DOHH2 (cell line): ENCODE data around the gene FARP2.

Experiments used
- H3F3A ChIP-seq: fragments of 200-600 bp; sonication (generic), shearing (Covaris generic); 2 replicates; pipeline ENCODE4 v1.6.0; 2016; ENCODE audit warnings: antibody characterized with exemption, mild to moderate bottlenecking; ENCODE audit not compliant: control insufficient read depth, insufficient read depth
- H3K27ac ChIP-seq: fragments of 200-600 bp; sonication (generic); 2 replicates; pipeline ENCODE4 v1.5.1; 2014; ENCODE audit warnings: low read depth, mild to moderate bottlenecking, low read length, moderate library complexity
- H3K27me3 ChIP-seq: fragments of 200-600 bp; sonication (generic); 2 replicates; pipeline ENCODE4 v1.6.1; 2014; ENCODE audit warnings: mild to moderate bottlenecking, low read length, mixed read lengths; ENCODE audit not compliant: control insufficient read depth
- H3K36me3 ChIP-seq: fragments of 200-600 bp; sonication (generic); 2 replicates; pipeline ENCODE4 v1.6.1; 2014; ENCODE audit warnings: mild to moderate bottlenecking, low read length, moderate library complexity, mixed read lengths; ENCODE audit not compliant: control insufficient read depth
- H3K4me1 ChIP-seq: fragments of 200-600 bp; sonication (generic); 2 replicates; pipeline ENCODE4 v1.6.1; 2014; ENCODE audit warnings: mild to moderate bottlenecking, low read length, mixed read lengths; ENCODE audit not compliant: control insufficient read depth
- H3K4me2 ChIP-seq: fragments of 200-600 bp; sonication (generic); 2 replicates; pipeline ENCODE4 v1.6.0; 2014; ENCODE audit warnings: mild to moderate bottlenecking, low read length, moderate library complexity
- H3K4me3 ChIP-seq: fragments of 200-600 bp; sonication (generic); 2 replicates; pipeline ENCODE4 v1.5.1; 2014; ENCODE audit warnings: mild to moderate bottlenecking, low read length, mixed read lengths
- H3K79me2 ChIP-seq: fragments of 200-600 bp; sonication (generic); 2 replicates; pipeline ENCODE4 v1.6.1; 2014; ENCODE audit warnings: mild to moderate bottlenecking, low read length, mixed read lengths; ENCODE audit not compliant: control insufficient read depth
- H3K9me2 ChIP-seq: fragments of 200-600 bp; sonication (generic); replicated peaks from 2 replicates; pipeline ENCODE4 v1.6.1; 2014; ENCODE audit warnings: mild to moderate bottlenecking, low read length, mixed read lengths; ENCODE audit not compliant: control insufficient read depth
- H3K9me3 ChIP-seq: fragments of 200-600 bp; sonication (generic); 2 replicates; pipeline ENCODE4 v1.6.1; 2014; ENCODE audit warnings: antibody characterized with exemption, low read length, mixed read lengths; ENCODE audit not compliant: control insufficient read depth, insufficient read depth
- H4K20me1 ChIP-seq: fragments of 200-600 bp; sonication (generic); 2 replicates; pipeline ENCODE4 v1.6.0; 2014; ENCODE audit warnings: low read depth, mild to moderate bottlenecking, antibody characterized with exemption, low read length, moderate library complexity; ENCODE audit not compliant: control insufficient read depth, insufficient read depth
- EZH2phosphoT487 ChIP-seq: fragments of 200-600 bp; sonication (generic); IDR thresholded peaks from 2 replicates; pipeline ENCODE4 v1.6.1; 2017; ENCODE audit warnings: borderline replicate concordance, mild to moderate bottlenecking, antibody characterized with exemption, low read length, moderate library complexity, mixed read lengths
- TF ChIP-seq, protein P1 (sequence below): fragments of 200-600 bp; sonication (generic); IDR thresholded peaks from one replicate; pipeline ENCODE4 v1.5.1; 2014; ENCODE audit warnings: antibody characterized with exemption, mild to moderate bottlenecking, low read depth, low read length; ENCODE audit not compliant: poor library complexity, severe bottlenecking

Gene FARP2

GRCh38 chr2:241312082-241312481, 44.0 kb upstream of the FARP2 start:
- H3K4me1 ChIP-seq, result peaks cover 71% of the 10 kb centered on the region
- no peak for TF ChIP-seq EZH2phosphoT487
- H3K79me2 ChIP-seq, result peaks cover 96% of the 10 kb centered on the region
- H3K9me2 ChIP-seq, result no peaks in the 10 kb centered on the region
- peaks cover 34% of the 10 kb centered on the region for H3K36me3 ChIP-seq
- H3K4me3 ChIP-seq, result peak overlapping the region; percentile 57
- H3K27ac ChIP-seq, result no peak overlapping the region; the same call in 1 of the 2 replicates
- H4K20me1 ChIP-seq, result peaks cover 28% of the 10 kb centered on the region
- H3K9me3 ChIP-seq, result no peaks in the 10 kb centered on the region
- peaks cover 18% of the 10 kb centered on the region for H3F3A ChIP-seq
- H3K27me3 ChIP-seq, result no peaks in the 10 kb centered on the region
- H3K4me2 ChIP-seq, result peak overlapping the region; percentile 70

- Histone ChIP-seq H3K27me3 (no peaks in the 10 kb centered on the region), H3K4me1 (peaks cover 74% of the 10 kb centered on the region), H3F3A (peaks cover 18% of the 10 kb centered on the region), H4K20me1 (peaks cover 39% of the 10 kb centered on the region), H3K79me2 (peaks cover 96% of the 10 kb centered on the region), H3K4me2 (peak overlapping the region; percentile 91), H3K27ac (no peak overlapping the region), H3K4me3 (peak overlapping the region; percentile 87), H3K9me3 (no peaks in the 10 kb centered on the region), H3K36me3 (peaks cover 45% of the 10 kb centered on the region), H3K9me2 (no peaks in the 10 kb centered on the region)
- TF ChIP-seq EZH2phosphoT487, result no peak
- TF ChIP-seq, protein P1, sequence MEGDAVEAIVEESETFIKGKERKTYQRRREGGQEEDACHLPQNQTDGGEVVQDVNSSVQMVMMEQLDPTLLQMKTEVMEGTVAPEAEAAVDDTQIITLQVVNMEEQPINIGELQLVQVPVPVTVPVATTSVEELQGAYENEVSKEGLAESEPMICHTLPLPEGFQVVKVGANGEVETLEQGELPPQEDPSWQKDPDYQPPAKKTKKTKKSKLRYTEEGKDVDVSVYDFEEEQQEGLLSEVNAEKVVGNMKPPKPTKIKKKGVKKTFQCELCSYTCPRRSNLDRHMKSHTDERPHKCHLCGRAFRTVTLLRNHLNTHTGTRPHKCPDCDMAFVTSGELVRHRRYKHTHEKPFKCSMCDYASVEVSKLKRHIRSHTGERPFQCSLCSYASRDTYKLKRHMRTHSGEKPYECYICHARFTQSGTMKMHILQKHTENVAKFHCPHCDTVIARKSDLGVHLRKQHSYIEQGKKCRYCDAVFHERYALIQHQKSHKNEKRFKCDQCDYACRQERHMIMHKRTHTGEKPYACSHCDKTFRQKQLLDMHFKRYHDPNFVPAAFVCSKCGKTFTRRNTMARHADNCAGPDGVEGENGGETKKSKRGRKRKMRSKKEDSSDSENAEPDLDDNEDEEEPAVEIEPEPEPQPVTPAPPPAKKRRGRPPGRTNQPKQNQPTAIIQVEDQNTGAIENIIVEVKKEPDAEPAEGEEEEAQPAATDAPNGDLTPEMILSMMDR, result no peak
Measured at GRCh38 chr2:241313543-241314095, 42.5 kb upstream of the FARP2 start.

DNA sequence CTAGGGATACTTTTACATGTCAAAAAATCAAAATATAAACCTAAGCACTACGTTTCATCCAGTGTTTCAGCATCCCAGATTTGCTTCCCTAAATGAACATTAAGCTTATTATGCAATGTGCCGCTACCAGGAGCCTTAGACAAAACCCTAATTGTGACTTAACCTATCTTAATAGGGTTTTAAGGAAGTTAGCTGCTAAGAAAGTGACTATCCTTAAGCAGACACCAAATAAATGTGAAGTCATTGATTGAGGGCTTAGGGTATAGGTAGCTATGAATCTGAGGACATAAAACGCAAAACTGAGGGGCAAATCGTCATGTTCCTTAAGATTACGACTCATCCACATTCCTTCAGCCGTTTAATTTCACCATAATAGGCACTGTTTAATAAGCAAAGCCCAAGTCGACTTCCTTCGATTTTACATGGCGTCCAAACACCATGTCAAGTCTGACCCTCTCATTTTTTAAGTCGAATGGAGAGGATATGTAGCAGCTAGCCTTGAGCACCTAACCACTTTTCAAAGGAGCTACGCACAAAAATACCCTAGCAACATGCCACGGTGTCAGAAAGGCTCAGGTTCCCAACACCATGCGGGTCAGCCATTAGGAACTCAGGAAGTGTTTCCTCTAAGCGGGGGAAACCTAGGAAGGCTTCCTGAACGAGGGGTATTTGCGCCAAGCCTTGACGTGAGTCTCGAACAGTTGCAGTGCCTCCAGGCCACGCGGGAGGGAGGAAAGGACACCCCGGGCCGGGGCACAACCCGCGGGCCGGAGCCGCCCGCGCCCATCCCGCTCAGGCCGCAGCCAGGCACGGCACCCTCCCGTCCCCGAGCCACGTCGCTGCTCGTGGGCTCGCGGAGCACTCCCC, 41.6 kb upstream of the FARP2 start:
- H3K4me1 ChIP-seq, result peaks cover 76% of the 10 kb centered on the region
- peaks cover 39% of the 10 kb centered on the region for H4K20me1 ChIP-seq
- no peaks in the 10 kb centered on the region for H3K9me3 ChIP-seq
- H3K79me2 ChIP-seq, result peaks cover 96% of the 10 kb centered on the region
- peaks cover 17% of the 10 kb centered on the region for H3F3A ChIP-seq
- H3K4me2 ChIP-seq, result peak overlapping the region; percentile 91
- peak overlapping the region; percentile 87 for H3K4me3 ChIP-seq
- no peaks in the 10 kb centered on the region for H3K27me3 ChIP-seq
- peak overlapping the region; percentile 86 for H3K27ac ChIP-seq
- H3K36me3 ChIP-seq, result peaks cover 47% of the 10 kb centered on the region
- no peak for TF ChIP-seq EZH2phosphoT487
- TF ChIP-seq, protein P1, result no peak
- no peaks in the 10 kb centered on the region for H3K9me2 ChIP-seq
